OCI-LY7 (cell line): ENCODE results near the gene NBEA. TPM values are rescaled to one million over a fixed set of nuclear protein-coding genes. Genes with fewer than 3 reads are reported as not detected.

Experiments used
- BruUV-seq: library from RNA; stranded (reverse); fragments of 400-500 nt; replicated peaks from 2 replicates; lab custom pipeline; 2021; lab: Mats Ljungman, UMichigan
- CTCF ChIA-PET: fragments of 300-600 bp; sonication (Branson Sonifier 250); formaldehyde crosslinking; loops from one replicate; lab custom pipeline; 2022; ENCODE audit warnings: antibody characterized with exemption; ENCODE audit not compliant: unreplicated experiment; lab: Charles Lee
- POLR2A ChIA-PET: fragments of 300-600 bp; sonication (Branson Sonifier 250); formaldehyde crosslinking; loops from one replicate; lab custom pipeline; 2022; ENCODE audit warnings: antibody characterized with exemption; lab: Charles Lee
- DNase-seq: peaks from one replicate; pipeline ENCODE4 v3.0.0-alpha.2; 2015; ENCODE audit warnings: low spot score
- H2AFZ ChIP-seq: fragments of 200-600 bp; sonication (generic), shearing (Covaris generic); 2 replicates; pipeline ENCODE4 v1.6.1; 2014; ENCODE audit warnings: mild to moderate bottlenecking, antibody characterized with exemption, low read length, moderate library complexity
- H3K27ac ChIP-seq: fragments of 200-600 bp; sonication (generic); 2 replicates; pipeline ENCODE4 v1.5.1; 2014; ENCODE audit warnings: mixed run types, low read depth, mild to moderate bottlenecking, moderate library complexity, low read length, inconsistent platforms; ENCODE audit not compliant: poor library complexity, severe bottlenecking
- H3K36me3 ChIP-seq: fragments of 200-600 bp; sonication (generic); 2 replicates; pipeline ENCODE4 v1.6.1; 2014; ENCODE audit warnings: mild to moderate bottlenecking, antibody characterized with exemption, low read length, moderate library complexity, mixed read lengths; ENCODE audit not compliant: insufficient read depth
- H3K4me1 ChIP-seq: fragments of 200-600 bp; sonication (generic); 2 replicates; pipeline ENCODE4 v1.5.1; 2014; ENCODE audit warnings: mild to moderate bottlenecking, low read length; ENCODE audit not compliant: insufficient read depth, poor library complexity, severe bottlenecking
- H3K4me2 ChIP-seq: fragments of 200-600 bp; sonication (generic); 2 replicates; pipeline ENCODE4 v1.6.1; 2014; ENCODE audit warnings: mild to moderate bottlenecking, low read length
- H3K4me3 ChIP-seq: fragments of 200-600 bp; sonication (generic); 2 replicates; pipeline ENCODE4 v1.5.1; 2014; ENCODE audit warnings: mild to moderate bottlenecking, low read depth, low read length; ENCODE audit not compliant: poor library complexity, severe bottlenecking
- H3K79me2 ChIP-seq: fragments of 200-600 bp; sonication (generic); 2 replicates; pipeline ENCODE4 v1.6.1; 2016; ENCODE audit warnings: low read depth, mild to moderate bottlenecking, low read length, moderate library complexity, mixed read lengths; ENCODE audit not compliant: insufficient read depth
- H3K9me2 ChIP-seq: fragments of 200-600 bp; sonication (generic); 2 replicates; pipeline ENCODE4 v1.6.1; 2016; ENCODE audit warnings: mild to moderate bottlenecking, low read length, mixed read lengths; ENCODE audit not compliant: insufficient read depth
- H3K9me3 ChIP-seq: fragments of 200-600 bp; sonication (generic); 2 replicates; pipeline ENCODE4 v1.6.1; 2014; ENCODE audit warnings: mild to moderate bottlenecking, mixed run types, low read length, mixed read lengths
- H4K20me1 ChIP-seq: fragments of 200-600 bp; sonication (generic); 2 replicates; pipeline ENCODE4 v1.6.1; 2014; ENCODE audit warnings: mild to moderate bottlenecking, antibody characterized with exemption, low read length, moderate library complexity, mixed read lengths; ENCODE audit not compliant: insufficient read depth
- CTCF ChIP-seq: fragments of 200-600 bp; sonication (generic); conservative IDR thresholded peaks from 2 replicates; pipeline ENCODE4 v1.5.1; 2014; ENCODE audit warnings: mild to moderate bottlenecking, antibody characterized with exemption, low read length, moderate library complexity, mixed read lengths
- EZH2phosphoT487 ChIP-seq: fragments of 200-600 bp; sonication (generic); IDR thresholded peaks from 2 replicates; pipeline ENCODE4 v1.6.1; 2018; ENCODE audit warnings: low read depth, borderline replicate concordance, mild to moderate bottlenecking, mixed run types, antibody characterized with exemption, low read length, moderate library complexity, mixed read lengths
- intact Hi-C: fragments of 100-400 bp; cut with micrococcal nuclease; formaldehyde crosslinking; loops from one replicate; pipeline ENCODE4 v1.10.0; 2022; ENCODE audit not compliant: unreplicated experiment
- total RNA-seq, 2 experiments: library from RNA; depleted of rRNA in 1 of 2; stranded (reverse); fragments of >200 nt in 1 of 2; shearing (Covaris generic) in 1 of 2; gene quantifications; 2 replicates each; pipeline ENCODE4 v1.2.3, GENCODE V29; 2014 to 2022

NBEA gene
- total RNA-seq, 2 experiments from 2014 or later = 3.6 to 11.0 TPM

DNA sequence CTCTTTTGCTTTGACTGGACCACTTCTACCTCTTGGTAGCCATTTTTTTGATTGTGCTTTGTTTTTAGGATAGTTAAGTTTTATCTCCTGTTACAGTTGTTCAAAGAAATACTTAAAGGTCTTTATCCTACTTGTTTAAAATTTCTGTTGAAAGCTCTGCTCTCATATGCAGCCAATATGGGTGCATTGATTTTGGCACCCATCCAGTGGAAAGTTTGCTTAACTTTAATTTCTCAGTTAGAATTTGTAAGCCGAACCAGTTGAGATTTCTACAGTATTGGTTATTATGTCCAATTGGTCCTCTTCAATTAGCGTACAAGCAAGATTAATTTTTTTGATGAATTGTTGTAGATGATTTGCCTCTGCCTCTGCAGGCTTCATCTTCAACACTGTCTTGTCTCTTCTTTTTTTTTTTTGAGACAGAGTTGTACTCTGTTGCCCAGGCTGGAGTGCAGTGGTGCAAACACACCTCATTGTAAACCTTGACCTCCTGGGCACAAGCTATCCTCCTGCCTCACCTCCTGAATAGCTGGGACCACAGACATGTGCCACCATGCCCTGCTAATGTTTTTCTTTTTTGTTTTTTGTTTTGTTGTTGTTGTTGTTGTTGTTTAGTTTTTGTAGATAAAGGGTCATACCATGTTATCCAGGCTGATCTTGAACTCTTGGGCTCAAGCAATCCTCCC, 469.1 kb downstream of the NBEA start:
- no peak for DNase-seq
- no peaks in the 10 kb centered on the region for H3K36me3 ChIP-seq
- H3K9me2 ChIP-seq = no peaks in the 10 kb centered on the region
- H3K27ac ChIP-seq = no peak overlapping the region
- H3K9me3 ChIP-seq = no peaks in the 10 kb centered on the region
- H3K4me2 ChIP-seq = no peak overlapping the region
- no TSS peak for BruUV-seq
- H2AFZ ChIP-seq = no peak overlapping the region
- ChIA-PET CTCF (no interaction called here), POLR2A (interaction anchor here (0.7 kb wide), 1 partner anchor 1097 kb away, joined by 3 read pairs; no protein-coding TSS in a partner anchor)
- no peaks in the 10 kb centered on the region for H3K4me1 ChIP-seq
- H3K4me3 ChIP-seq = no peak overlapping the region
- intact Hi-C loops = no loop called here
- no peaks in the 10 kb centered on the region for H3K79me2 ChIP-seq
- TF ChIP-seq EZH2phosphoT487 (no peak), CTCF (no peak)
- no peaks in the 10 kb centered on the region for H4K20me1 ChIP-seq

- H3K36me3 ChIP-seq = no peaks in the 10 kb centered on the region
- CTCF ChIA-PET = no interaction called here
Observed at GRCh38 chr13:35448465-35448864, 506.4 kb downstream of the NBEA start.

More at GRCh38 chr13:35448465-35448864, 506.4 kb downstream of the NBEA start:
- intact Hi-C loops = no loop called here
- DNase-seq = no peak
- BruUV-seq = no TSS peak
- Histone ChIP-seq H2AFZ (no peak overlapping the region), H3K27ac (no peak overlapping the region), H4K20me1 (no peaks in the 10 kb centered on the region), H3K79me2 (no peaks in the 10 kb centered on the region), H3K4me2 (no peak overlapping the region), H3K9me3 (no peaks in the 10 kb centered on the region), H3K9me2 (no peaks in the 10 kb centered on the region), H3K4me3 (no peak overlapping the region), H3K4me1 (no peaks in the 10 kb centered on the region)
- TF ChIP-seq EZH2phosphoT487 (no peak), CTCF (no peak)
- POLR2A ChIA-PET = interaction anchor here (1.6 kb wide), 1 partner anchor 10 kb away, joined by 4 read pairs; no protein-coding TSS in a partner anchor
